Ascending aorta (tissue), 2 donors: ENCODE results near the gene KIF1A. TPM values are rescaled to one million over a fixed set of nuclear protein-coding genes. Genes with fewer than 3 reads are reported as not detected.

ENCODE experiments used
- DNase-seq, 2 donors: peaks; one replicate each; pipeline ENCODE4 v3.0.0-alpha.2; 2019; ENCODE audit warnings: low spot score in 2 of 2
- H3K27ac ChIP-seq, 2 donors: fragments of 200-600 bp; sonication (generic); one replicate each; pipeline ENCODE4 v1.5.1; 2016 to 2017; ENCODE audit warnings: mild to moderate bottlenecking in 1 of 2
- H3K27me3 ChIP-seq: fragments of 200-600 bp; sonication (generic); one replicate; pipeline ENCODE4 v1.5.1; 2017
- H3K36me3 ChIP-seq, 2 donors: fragments of 200-600 bp; sonication (generic); one replicate each; pipeline ENCODE4 v1.5.1; 2016
- H3K4me1 ChIP-seq, 2 donors: fragments of 200-600 bp; sonication (generic); one replicate each; pipeline ENCODE4 v1.5.1; 2016 to 2017; ENCODE audit warnings: mild to moderate bottlenecking in 1 of 2
- H3K4me3 ChIP-seq, 2 donors: fragments of 200-600 bp; sonication (generic); one replicate each; pipeline ENCODE4 v1.5.1; 2016 to 2017; ENCODE audit warnings: mild to moderate bottlenecking in 1 of 2
- H3K9me3 ChIP-seq, 2 donors: fragments of 200-600 bp; sonication (generic); one replicate each; pipeline ENCODE4 v1.5.1; 2016
- intact Hi-C: fragments of 100-400 bp; cut with DNase I; formaldehyde crosslinking; loops from one replicate; pipeline ENCODE4 v1.15.1; 2023
- total RNA-seq: library from RNA; depleted of rRNA; stranded (reverse); fragments of >200 nt; gene quantifications from one replicate; pipeline ENCODE4 v1.1.0, GENCODE V29; 2016
- TF ChIP-seq, protein P1 (sequence below), 3 experiments: fragments of 200-600 bp in 2 of 3; fragments of 450-650 bp in 1 of 3; sonication (generic) in 2 of 3; IDR thresholded peaks; one replicate each; pipeline ENCODE4 v1.5.1; 2016 to 2019; ENCODE audit warnings: antibody characterized with exemption in 3 of 3, mild to moderate bottlenecking in 1 of 3, moderate library complexity in 1 of 3

Gene KIF1A
- total RNA-seq, 1 donor from 2014 or later = 0.11 TPM

DNA sequence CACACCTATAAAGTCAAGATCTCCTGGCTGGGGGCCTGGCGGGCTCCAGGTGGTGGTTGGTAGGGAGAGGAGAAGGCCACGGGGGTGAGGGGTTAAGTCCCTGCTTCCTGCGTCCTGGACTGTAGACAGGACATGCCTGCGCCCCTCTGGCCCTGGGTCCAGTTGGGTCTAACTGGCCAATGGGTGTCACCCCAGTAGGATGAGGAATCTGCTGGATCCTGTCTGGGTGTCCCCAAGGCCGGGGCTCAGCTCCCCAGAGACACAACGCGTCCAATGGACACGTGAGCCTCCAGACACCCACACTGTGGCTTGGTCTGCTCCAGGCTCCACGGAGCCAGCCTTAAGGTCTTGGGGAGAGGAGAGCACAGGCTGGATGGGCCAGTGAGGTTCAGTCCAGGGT lies 108.7 kb downstream of the KIF1A start:
- DNase-seq = no peak
- Histone ChIP-seq H3K27me3 (no peaks in the 10 kb centered on the region), H3K4me3 (no peak overlapping the region), H3K36me3 (no peaks in the 10 kb centered on the region), H3K4me1 (no peaks in the 10 kb centered on the region), H3K27ac (no peak overlapping the region), H3K9me3 (no peaks in the 10 kb centered on the region)
- intact Hi-C loops = no loop called here
- TF ChIP-seq, protein P1, sequence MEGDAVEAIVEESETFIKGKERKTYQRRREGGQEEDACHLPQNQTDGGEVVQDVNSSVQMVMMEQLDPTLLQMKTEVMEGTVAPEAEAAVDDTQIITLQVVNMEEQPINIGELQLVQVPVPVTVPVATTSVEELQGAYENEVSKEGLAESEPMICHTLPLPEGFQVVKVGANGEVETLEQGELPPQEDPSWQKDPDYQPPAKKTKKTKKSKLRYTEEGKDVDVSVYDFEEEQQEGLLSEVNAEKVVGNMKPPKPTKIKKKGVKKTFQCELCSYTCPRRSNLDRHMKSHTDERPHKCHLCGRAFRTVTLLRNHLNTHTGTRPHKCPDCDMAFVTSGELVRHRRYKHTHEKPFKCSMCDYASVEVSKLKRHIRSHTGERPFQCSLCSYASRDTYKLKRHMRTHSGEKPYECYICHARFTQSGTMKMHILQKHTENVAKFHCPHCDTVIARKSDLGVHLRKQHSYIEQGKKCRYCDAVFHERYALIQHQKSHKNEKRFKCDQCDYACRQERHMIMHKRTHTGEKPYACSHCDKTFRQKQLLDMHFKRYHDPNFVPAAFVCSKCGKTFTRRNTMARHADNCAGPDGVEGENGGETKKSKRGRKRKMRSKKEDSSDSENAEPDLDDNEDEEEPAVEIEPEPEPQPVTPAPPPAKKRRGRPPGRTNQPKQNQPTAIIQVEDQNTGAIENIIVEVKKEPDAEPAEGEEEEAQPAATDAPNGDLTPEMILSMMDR (IDR thresholded peaks at IDR 0.05) = no peak

DNA sequence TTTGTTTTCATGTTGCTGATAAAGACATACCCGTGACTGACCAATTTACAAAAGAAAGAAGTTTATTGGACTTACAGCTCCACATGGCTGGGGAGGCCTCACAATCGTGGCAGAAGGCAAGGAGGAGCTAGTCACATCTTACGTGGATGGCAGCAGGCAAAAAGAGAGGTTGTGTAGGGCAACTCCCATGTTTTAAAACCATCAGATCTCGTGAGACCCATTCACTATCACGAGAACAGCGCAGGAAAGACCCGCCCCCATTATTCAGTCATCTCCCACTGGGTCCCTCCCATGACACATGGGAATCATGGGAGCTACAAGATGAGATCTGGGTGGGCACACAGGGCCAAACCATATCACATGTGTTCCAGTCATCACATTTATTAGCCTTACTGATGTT lies 111.6 kb downstream of the KIF1A start:
- Histone ChIP-seq H3K9me3 (no peaks in the 10 kb centered on the region), H3K36me3 (no peaks in the 10 kb centered on the region), H3K27me3 (peaks cover 4% of the 10 kb centered on the region), H3K4me1 (no peaks in the 10 kb centered on the region), H3K4me3 (no peak overlapping the region), H3K27ac (no peak overlapping the region)
- no peak for DNase-seq
- TF ChIP-seq, protein P1 (IDR thresholded peaks at IDR 0.05) = no peak
- intact Hi-C loops = no loop called here

DNA sequence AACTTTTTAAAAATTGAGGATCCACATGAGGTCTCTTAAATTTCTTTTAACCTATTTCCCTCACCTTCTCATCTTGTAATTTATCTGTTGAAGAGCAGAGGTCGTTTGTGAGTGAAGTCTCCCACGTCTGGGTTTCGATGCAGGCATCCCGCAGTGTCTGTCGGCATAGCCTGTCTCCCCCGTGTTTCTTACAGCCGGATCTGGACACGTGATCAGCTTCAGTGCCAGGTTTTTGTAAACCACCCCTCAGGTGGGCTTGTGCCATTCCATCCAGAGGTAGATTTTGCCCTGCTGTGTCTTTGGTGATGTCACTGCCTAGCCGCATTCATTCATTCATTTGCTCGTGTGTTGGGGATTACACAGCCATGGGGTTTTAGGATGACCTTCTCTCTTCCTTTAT lies 112.2 kb downstream of the KIF1A start:
- intact Hi-C loops = no loop called here
- H3K4me3 ChIP-seq = no peak overlapping the region
- no peak overlapping the region for H3K27ac ChIP-seq
- H3K4me1 ChIP-seq = no peaks in the 10 kb centered on the region
- no peak for DNase-seq
- no peaks in the 10 kb centered on the region for H3K9me3 ChIP-seq
- TF ChIP-seq, protein P1 (IDR thresholded peaks at IDR 0.05) = no peak
- H3K36me3 ChIP-seq = no peaks in the 10 kb centered on the region
- peaks cover 4% of the 10 kb centered on the region for H3K27me3 ChIP-seq

DNA sequence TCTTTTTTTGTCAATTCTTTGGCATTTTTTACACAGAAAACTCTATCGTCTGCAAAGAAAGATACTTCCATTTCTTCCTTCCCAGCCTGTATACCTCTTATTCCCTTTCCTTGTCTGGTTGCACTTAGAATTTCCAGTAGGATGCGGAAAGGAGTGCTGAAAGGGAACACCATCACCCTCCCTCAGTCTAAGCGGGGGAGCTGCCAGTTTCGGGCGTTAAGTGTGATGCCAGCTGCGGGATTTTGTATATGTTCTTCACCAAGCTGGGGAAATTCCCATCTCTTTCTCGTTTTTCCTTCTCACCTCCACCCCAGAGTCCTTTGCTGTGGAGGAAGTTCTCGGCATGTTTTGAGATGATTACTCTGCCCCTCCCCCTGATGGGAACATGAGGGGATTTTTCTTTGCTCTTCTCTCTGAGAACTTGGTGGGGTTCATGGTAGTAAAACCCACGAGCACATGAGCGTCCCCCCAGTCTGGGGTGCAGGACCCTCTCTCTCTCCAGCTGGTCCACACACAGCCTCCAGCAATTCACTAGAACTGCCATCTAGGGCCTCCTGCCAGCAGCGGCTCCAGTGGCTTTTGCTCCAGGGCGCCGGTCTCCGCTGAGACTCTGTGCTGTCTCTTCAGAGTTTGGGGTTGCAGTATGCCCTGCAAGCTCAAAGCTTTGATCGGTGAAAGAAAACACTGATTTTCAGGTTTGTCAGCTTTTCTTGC lies 112.8 kb downstream of the KIF1A start:
- no peaks in the 10 kb centered on the region for H3K9me3 ChIP-seq

DNA sequence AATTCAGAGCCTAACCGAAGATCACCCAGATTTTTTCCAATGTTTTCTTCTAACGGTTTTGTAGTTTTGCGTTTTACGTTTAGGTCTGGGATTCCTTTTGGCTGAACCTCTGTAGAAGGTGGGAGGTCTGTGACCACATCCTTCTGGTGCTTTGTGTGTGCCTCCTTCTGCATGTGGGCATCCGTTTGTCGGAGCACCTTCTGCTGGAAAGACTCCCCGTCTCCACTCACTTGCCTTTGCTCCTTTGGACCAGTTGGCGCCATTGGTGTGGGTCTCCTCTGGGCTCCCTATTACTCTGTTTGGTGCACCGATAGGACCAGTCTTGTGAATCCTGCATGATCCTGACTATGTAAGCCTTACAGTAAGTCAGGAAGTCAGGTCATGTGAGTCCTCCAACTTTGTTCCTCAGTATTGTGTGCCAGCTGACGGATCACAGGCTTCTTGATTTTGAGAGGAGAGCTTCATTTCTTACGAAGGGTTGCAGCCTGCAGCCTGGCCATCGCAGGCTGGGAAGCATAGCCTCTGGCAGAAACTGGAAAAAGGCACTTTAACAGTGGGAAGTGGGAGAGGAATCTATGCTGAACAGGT lies 114.7 kb downstream of the KIF1A start:
- TF ChIP-seq, protein P1 (IDR thresholded peaks at IDR 0.05) = no peak
- Histone ChIP-seq H3K27me3 (peaks cover 4% of the 10 kb centered on the region), H3K36me3 (no peaks in the 10 kb centered on the region), H3K9me3 (no peaks in the 10 kb centered on the region), H3K27ac (no peak overlapping the region), H3K4me3 (no peak overlapping the region), H3K4me1 (no peaks in the 10 kb centered on the region)
- intact Hi-C loops = no loop called here
- DNase-seq = no peak

More for the DNA sequence above, 112.8 kb downstream of the KIF1A start:
- TF ChIP-seq, protein P1 (IDR thresholded peaks at IDR 0.05) = no peak
- peaks cover 4% of the 10 kb centered on the region for H3K27me3 ChIP-seq
- H3K36me3 ChIP-seq = no peaks in the 10 kb centered on the region
- no peak for DNase-seq
- H3K4me1 ChIP-seq = no peaks in the 10 kb centered on the region
- no peak overlapping the region for H3K4me3 ChIP-seq
- intact Hi-C loops = no loop called here
- H3K27ac ChIP-seq = no peak overlapping the region
